ENCODE data around the gene RFXAP. TPM values are rescaled to one million over a fixed set of nuclear protein-coding genes. Genes with fewer than 3 reads are reported as not detected.

Gene RFXAP
- polyA plus RNA-seq, 1 of the 3 experiments (the other 2 are of a cell fraction) = 4.1 TPM

DNA sequence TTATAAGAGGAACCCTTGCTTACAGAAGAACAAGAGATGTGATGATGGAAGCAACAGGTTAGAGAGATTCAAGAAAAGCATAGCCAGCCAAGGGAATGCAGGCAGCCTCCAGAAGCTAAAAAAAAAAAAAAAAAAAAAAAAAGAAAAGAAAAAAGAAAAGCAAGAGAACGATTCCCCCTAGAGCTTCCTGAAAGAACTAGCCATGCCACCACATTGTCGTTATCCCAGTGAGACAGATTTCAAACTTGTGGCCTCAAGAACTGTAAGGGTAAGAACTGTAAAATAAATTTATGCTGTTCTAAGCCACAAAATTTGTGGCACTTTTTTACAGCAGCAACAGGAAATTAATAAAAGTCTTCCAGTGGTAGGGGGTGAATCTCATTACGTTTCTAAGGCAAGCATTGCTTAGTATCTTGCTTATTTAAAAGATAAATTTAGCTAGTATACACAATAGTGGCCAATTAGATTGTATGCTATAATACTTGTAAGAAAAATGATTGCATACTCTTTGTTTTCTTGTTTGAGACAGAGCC is 21.8 kb downstream of the RFXAP start (continued):
- TF ChIP-seq NRF1 (IDR thresholded peaks at IDR 0.05; ENCODE audit: low read depth, low read length) (no peak), GABPA (IDR thresholded peaks at IDR 0.05; ENCODE audit: low read depth) (no peak), RCOR1 (IDR thresholded peaks at IDR 0.05; ENCODE audit: low read length) (no peak), RFX5 (IDR thresholded peaks at IDR 0.05; ENCODE audit: low read length) (no peak), RAD21 (IDR thresholded peaks at IDR 0.05; ENCODE audit: low read length) (no peak), TCF12 (IDR thresholded peaks at IDR 0.05) (no peak), SIN3A (IDR thresholded peaks at IDR 0.05; ENCODE audit: borderline replicate concordance, low read depth, low read length) (no peak)

DNA sequence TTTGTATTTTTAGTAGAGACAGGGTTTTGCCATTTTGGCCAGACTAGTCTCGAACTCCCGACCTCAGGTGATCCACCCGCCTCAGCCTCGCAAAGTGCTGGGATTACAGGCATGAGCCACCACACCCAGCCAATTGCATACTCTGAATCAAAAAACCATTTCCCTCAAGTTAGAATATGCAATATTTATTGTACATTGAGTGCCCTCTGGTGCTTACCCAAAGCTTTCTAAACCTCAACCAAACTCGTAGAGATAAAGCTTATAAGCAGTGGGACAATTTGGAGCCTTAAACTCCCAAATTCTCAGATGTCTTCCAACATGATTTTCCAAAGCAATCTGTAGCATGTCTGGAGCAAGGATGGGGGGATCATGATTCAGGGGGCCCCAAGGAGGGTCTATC is 22.4 kb downstream of the RFXAP start:
- no peaks in the 10 kb centered on the region for H4K20me1 ChIP-seq (ENCODE audit: insufficient read depth)
- DNase-seq = no peak
- H3K27ac ChIP-seq (ENCODE audit: low read depth in 2 of 2, low read length in 1 of 2) = no peak overlapping the region
- H3K79me2 ChIP-seq (ENCODE audit: insufficient read depth) = no peaks in the 10 kb centered on the region
- H3K4me1 ChIP-seq (ENCODE audit: control insufficient read depth in 1 of 2, insufficient read depth in 2 of 2, low read depth in 1 of 2, low read length in 1 of 2) = peaks cover 0 to 5% of the 10 kb centered on the region in 2 experiments; a peak in 1 of 4 replicates
- no peaks in the 10 kb centered on the region for H3K9me2 ChIP-seq
- H3F3A ChIP-seq (replicated peaks; ENCODE audit: insufficient read depth) = peaks cover 13% of the 10 kb centered on the region
- WGBS (ENCODE audit: low lambda C conversion rate) = 99% methylated on average over 5 of the region's 5 CpGs
- no peak overlapping the region for H3K9ac ChIP-seq
- no peak overlapping the region for H3K4me3 ChIP-seq (ENCODE audit: low read depth in 2 of 2, low read length in 1 of 2)
- H2AFZ ChIP-seq (ENCODE audit: low read depth) = no peak overlapping the region
- H3K27me3 ChIP-seq (ENCODE audit: insufficient read depth) = no peaks in the 10 kb centered on the region
- H3K9me3 ChIP-seq = no peaks in the 10 kb centered on the region
- no peak for TF ChIP-seq MEF2A (IDR thresholded peaks at IDR 0.05; ENCODE audit: borderline replicate concordance, low read depth)
- TF ChIP-seq, protein P1, sequence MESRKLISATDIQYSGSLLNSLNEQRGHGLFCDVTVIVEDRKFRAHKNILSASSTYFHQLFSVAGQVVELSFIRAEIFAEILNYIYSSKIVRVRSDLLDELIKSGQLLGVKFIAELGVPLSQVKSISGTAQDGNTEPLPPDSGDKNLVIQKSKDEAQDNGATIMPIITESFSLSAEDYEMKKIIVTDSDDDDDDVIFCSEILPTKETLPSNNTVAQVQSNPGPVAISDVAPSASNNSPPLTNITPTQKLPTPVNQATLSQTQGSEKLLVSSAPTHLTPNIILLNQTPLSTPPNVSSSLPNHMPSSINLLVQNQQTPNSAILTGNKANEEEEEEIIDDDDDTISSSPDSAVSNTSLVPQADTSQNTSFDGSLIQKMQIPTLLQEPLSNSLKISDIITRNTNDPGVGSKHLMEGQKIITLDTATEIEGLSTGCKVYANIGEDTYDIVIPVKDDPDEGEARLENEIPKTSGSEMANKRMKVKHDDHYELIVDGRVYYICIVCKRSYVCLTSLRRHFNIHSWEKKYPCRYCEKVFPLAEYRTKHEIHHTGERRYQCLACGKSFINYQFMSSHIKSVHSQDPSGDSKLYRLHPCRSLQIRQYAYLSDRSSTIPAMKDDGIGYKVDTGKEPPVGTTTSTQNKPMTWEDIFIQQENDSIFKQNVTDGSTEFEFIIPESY (IDR thresholded peaks at IDR 0.05; ENCODE audit: borderline replicate concordance, low read depth) = no peak
- peak; percentile 41 for TF ChIP-seq RAD21 (IDR thresholded peaks at IDR 0.05; ENCODE audit: low read length)
- ChIA-PET CTCF (interaction anchor here (0.7 to 2.0 kb wide), 11 partner anchors 10 to 422 kb away, joined by 3 to 6 read pairs (median 4); no protein-coding TSS in a partner anchor), POLR2A (interaction anchor here (0.6 kb wide), 1 partner anchor 28 kb away, joined by 3 read pairs; no protein-coding TSS in a partner anchor)
- H3K36me3 ChIP-seq (replicated peaks in 1 of 2; ENCODE audit: control insufficient read depth in 1 of 2, insufficient read depth in 2 of 2, low read length in 1 of 2) = peaks cover 0 to 16% of the 10 kb centered on the region in 2 experiments
- H3K4me2 ChIP-seq = no peak overlapping the region

DNA sequence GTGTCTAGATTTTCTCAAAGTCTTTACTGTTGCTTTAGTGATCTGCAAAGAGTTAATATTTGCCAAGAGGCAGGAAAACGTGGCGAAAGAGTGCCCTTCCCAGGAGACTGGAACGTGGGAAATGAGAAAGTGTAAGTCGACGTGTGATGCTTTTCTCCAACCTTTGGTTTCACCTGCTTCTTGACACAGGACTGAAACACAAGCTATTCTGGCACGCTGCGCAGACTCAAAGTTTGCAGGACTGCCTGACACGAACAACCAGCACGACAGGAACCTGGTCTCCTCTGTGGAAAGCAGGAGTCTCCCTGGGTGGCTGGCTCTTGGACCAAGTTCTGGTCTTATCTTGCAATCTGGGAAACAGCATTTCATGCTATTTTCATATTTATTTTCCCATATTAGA is 28.6 kb downstream of the RFXAP start:
- Histone ChIP-seq H3K27ac (ENCODE audit: low read depth in 2 of 2, low read length in 1 of 2) (no peak overlapping the region), H3K36me3 (replicated peaks in 1 of 2; ENCODE audit: control insufficient read depth in 1 of 2, insufficient read depth in 2 of 2, low read length in 1 of 2) (peaks cover 6 to 54% of the 10 kb centered on the region in 2 experiments), H2AFZ (ENCODE audit: low read depth) (no peak overlapping the region), H3K9ac (no peak overlapping the region), H4K20me1 (ENCODE audit: insufficient read depth) (no peaks in the 10 kb centered on the region), H3K4me1 (ENCODE audit: control insufficient read depth in 1 of 2, insufficient read depth in 2 of 2, low read depth in 1 of 2, low read length in 1 of 2) (peaks cover 0 to 2% of the 10 kb centered on the region in 2 experiments; a peak in 1 of 4 replicates), H3K27me3 (ENCODE audit: insufficient read depth) (no peaks in the 10 kb centered on the region), H3K79me2 (ENCODE audit: insufficient read depth) (no peaks in the 10 kb centered on the region), H3K9me2 (no peaks in the 10 kb centered on the region), H3K4me2 (no peak overlapping the region), H3K4me3 (ENCODE audit: low read depth in 2 of 2, low read length in 1 of 2) (no peak overlapping the region), H3F3A (replicated peaks; ENCODE audit: insufficient read depth) (peaks cover 19% of the 10 kb centered on the region), H3K9me3 (no peaks in the 10 kb centered on the region)
- WGBS (ENCODE audit: low lambda C conversion rate) = 90% methylated on average over 9 of the region's 9 CpGs
- TF ChIP-seq TEAD4 (IDR thresholded peaks at IDR 0.05; ENCODE audit: borderline replicate concordance, insufficient read depth) (no peak), SIN3A (IDR thresholded peaks at IDR 0.05; ENCODE audit: borderline replicate concordance, low read depth, low read length) (no peak), GATA2 (CRISPR knock-in tag; IDR thresholded peaks at IDR 0.05) (no peak), RCOR1 (IDR thresholded peaks at IDR 0.05; ENCODE audit: low read length) (no peak), POLR2AphosphoS5 (IDR thresholded peaks at IDR 0.05; ENCODE audit: low read depth, low read length) (no peak), NRF1 (IDR thresholded peaks at IDR 0.05; ENCODE audit: low read depth, low read length) (no peak), RAD21 (IDR thresholded peaks at IDR 0.05; ENCODE audit: low read length) (no peak), EZH2phosphoT487 (IDR thresholded peaks at IDR 0.05; ENCODE audit: borderline replicate concordance, low read depth) (no peak), ELF1 (IDR thresholded peaks at IDR 0.05) (no peak), MEF2A (IDR thresholded peaks at IDR 0.05; ENCODE audit: borderline replicate concordance, low read depth) (no peak)
- TF ChIP-seq, protein P2, sequence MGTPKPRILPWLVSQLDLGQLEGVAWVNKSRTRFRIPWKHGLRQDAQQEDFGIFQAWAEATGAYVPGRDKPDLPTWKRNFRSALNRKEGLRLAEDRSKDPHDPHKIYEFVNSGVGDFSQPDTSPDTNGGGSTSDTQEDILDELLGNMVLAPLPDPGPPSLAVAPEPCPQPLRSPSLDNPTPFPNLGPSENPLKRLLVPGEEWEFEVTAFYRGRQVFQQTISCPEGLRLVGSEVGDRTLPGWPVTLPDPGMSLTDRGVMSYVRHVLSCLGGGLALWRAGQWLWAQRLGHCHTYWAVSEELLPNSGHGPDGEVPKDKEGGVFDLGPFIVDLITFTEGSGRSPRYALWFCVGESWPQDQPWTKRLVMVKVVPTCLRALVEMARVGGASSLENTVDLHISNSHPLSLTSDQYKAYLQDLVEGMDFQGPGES (IDR thresholded peaks at IDR 0.05; ENCODE audit: low read depth, low read length) = no peak
- TF ChIP-seq, protein P3, sequence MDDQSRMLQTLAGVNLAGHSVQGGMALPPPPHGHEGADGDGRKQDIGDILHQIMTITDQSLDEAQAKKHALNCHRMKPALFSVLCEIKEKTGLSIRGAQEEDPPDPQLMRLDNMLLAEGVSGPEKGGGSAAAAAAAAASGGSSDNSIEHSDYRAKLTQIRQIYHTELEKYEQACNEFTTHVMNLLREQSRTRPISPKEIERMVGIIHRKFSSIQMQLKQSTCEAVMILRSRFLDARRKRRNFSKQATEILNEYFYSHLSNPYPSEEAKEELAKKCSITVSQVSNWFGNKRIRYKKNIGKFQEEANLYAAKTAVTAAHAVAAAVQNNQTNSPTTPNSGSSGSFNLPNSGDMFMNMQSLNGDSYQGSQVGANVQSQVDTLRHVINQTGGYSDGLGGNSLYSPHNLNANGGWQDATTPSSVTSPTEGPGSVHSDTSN (IDR thresholded peaks at IDR 0.05) = no peak
- ChIA-PET CTCF (interaction anchor here (0.9 to 17.7 kb wide), 8 partner anchors 9 to 133 kb away, joined by 3 to 275 read pairs (median 6); no protein-coding TSS in a partner anchor), POLR2A (no interaction called here)
- DNase-seq = no peak
